ENCODE results near the gene THRB.
"Not testable (repeated sequence)": the region's sequence is repeated elsewhere in the genome, so short reads cannot be mapped to it uniquely, and the experiment has no call there.

The THRB gene

GRCh38 chr3:24447836-24448235 is 46.8 kb downstream of the THRB start:
- no peak for DNase-seq (ENCODE audit: low spot score)

DNA sequence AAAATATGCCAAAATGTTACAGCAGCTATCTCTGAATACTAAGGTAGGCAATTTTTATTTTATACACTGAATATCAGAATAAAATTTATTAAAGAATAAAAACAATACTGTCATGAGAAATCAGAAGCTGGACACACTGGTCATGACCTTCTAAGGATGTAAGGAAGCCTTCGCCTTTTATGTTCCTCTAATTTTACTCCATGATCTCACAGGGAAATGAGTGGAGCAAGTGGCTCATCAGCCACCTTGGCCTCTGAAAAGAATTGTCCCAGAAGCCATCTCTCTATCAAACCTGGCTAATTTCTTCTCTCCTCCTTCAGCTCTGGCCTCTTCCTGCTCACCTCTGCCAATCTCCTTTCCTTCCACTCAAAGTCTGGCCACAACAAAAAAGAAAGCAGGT is 48.6 kb downstream of the THRB start:
- no peak for DNase-seq (ENCODE audit: low spot score)

DNA sequence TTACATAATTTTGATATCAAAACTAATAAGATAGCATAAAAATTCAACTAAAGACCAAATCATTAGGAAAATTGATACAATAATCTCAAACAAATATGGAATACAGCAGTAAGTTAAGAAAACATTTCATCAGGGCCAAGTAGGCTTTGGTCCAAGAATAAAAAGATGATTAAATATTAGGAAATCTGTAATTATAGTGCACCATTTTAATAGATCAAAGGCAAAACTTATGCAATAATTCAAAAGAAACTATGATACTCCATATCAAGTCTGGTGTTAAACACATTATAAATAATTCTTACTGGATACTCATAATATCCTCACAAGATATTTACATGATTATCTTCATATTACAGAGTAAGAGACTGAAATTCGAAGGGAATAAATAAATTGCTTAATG is 51.2 kb downstream of the THRB start:
- DNase-seq (ENCODE audit: low spot score) = no peak

GRCh38 chr3:24440760-24441464 is 53.7 kb downstream of the THRB start:
- no peak for DNase-seq (ENCODE audit: low spot score)

DNA sequence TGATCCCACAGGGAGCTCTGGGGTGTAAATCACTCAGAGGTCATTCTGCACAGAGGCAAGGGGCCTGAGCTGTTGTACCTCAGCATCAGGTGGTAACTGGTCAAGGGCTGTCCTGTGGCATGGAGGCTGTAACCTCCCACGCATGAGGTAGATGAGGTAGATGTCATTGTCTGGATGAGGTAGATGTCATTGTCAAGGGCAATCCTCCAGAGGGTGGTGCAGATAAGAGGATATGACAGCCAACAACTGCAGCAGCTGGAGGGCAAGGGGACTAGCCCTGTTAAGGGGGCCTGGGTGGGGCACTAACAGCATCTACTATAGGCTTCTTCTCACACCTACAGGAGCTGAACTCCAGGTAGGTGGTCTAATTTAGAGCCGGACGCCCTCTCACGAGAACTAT is 55.6 kb downstream of the THRB start:
- no peak for DNase-seq (ENCODE audit: low spot score)

DNA sequence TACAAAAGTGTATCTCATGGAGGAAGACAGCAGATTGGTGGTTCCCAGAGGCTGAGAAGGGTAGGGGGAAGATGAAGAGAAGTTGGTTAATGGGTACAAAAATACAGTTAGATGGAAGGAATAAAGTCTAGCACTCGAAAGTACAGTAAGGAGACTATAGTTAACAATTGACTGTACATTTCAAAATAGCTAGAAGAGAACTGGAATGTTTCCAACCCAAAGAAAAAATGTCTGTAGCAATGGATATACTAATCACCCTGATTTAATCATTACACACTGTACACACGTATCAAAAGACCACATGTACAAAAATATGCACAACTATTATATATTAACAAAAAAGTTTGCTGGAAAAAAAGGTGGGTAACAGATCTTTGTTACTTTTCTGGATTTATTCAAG is 57.3 kb downstream of the THRB start:
- no peak for DNase-seq (ENCODE audit: low spot score)

- no peak for DNase-seq (ENCODE audit: low spot score)
These were observed 59.1 kb downstream of the THRB start for GRCh38 chr3:24435584-24435983.

- DNase-seq (ENCODE audit: low spot score) = no peak
These were observed 60.0 kb downstream of the THRB start for GRCh38 chr3:24434651-24435050.

DNA sequence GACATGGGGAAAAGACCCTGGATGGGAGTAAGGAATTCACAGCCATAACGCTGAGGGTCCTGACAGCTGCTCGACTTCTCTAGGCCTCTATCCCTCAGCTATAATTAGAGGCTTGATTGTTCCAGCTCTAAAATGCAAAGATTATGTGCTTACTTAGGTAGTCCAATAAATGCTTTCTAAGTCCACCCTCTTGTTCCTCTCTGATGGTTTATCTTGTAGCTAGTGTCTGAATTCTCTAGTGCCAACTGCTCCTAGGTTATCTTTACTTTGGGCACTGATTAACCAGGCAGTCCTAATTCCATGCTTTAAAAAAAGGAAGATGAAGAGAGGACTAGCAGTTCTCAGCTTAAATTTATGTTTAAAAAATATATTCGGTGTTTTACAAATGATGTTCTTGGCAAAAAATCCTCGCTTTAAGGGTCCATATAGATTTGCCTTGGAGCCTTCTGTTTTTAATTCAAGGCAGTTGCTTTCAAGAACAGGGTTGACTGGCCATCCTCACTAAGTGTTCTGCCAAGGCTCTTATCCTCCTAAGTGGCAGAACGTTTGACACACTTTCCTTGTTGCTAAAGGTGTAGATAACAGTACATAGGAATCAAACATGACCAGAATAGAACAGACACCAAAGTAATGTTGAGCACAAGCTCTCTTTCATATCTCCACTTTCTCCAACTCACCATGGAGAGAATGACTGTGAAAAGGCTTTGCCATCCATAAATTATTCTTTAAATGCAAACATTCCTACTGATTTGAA is 60.6 kb downstream of the THRB start:
- no peak for DNase-seq (ENCODE audit: low spot score)

DNA sequence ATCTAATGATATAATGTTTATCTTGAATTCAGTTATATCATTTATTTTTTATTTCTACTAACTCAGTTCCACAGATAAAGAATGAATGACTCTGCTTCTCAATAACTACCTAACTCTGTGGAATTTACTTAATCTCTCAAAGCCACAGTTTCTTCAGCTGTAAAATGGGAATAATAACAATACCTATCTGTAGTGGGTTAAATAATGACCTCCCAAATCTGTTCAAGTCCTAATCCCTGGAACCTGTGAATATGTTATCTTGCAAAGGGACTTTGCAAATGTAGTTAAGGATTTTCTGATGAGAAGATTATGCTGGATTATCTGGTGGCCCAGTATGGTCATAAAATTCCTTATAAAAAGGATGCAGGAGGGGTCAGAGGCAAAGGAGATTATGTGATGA is 61.7 kb downstream of the THRB start:
- DNase-seq (ENCODE audit: low spot score) = no peak

- DNase-seq (ENCODE audit: low spot score) = no peak
These were observed 66.2 kb downstream of the THRB start for GRCh38 chr3:24428481-24428880.

DNA sequence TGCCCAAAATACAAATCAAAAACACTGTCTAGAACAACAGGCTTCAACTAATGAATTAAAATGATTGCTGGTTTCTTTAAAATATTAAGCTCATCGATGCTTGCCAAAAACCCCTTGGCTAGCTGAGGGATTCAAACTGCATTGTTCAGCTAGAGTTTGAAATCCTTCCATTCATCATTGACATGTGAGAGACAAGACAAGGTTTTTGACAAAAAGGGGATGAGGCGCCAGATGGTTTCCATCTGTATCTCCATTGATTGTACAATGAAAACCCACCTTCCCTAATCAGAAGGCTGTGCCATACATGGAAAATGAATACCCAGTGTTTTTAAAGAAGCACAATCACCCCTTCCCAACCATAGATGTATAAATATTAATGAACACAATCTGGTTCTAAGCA is 67.8 kb downstream of the THRB start:
- DNase-seq (ENCODE audit: low spot score) = no peak

DNA sequence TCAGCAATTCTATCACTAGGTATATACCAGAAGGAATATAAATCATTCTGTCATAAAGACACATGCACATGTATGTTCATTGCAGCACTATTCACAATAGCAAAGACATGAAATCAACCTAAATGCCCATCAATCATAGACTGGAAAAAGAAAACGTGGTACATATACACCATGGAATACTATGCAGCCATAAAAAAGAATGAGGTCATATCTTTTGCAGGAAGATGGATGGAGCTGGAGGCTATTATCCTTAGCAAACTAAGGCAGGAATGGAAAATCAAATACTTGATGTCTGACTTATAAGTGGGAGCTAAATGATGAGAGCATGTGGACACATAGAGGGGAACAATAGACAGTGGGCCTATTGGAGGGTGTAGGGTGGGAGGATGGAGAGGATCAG is 73.8 kb downstream of the THRB start:
- not testable (repeated sequence) for DNase-seq (ENCODE audit: low spot score)

DNA sequence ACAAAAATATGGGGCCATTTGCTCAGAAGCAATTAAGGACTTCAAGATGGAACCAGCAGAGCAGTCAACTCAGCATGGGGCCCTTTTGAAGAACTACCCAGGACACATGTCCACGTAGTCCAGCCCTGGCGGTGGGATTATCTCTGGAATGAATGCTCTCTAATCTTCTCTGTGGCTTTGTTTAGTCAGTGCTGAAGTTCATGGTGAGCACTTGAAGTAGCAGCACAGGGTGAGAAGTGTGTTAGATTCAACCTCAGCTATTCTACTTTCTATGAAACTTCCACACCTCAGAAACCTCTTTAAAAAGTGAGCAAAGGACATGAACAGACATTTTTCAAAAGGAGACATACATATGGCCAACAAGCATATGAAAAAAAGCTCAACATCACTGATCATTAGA is 74.4 kb downstream of the THRB start:
- DNase-seq (ENCODE audit: low spot score) = no peak

DNA sequence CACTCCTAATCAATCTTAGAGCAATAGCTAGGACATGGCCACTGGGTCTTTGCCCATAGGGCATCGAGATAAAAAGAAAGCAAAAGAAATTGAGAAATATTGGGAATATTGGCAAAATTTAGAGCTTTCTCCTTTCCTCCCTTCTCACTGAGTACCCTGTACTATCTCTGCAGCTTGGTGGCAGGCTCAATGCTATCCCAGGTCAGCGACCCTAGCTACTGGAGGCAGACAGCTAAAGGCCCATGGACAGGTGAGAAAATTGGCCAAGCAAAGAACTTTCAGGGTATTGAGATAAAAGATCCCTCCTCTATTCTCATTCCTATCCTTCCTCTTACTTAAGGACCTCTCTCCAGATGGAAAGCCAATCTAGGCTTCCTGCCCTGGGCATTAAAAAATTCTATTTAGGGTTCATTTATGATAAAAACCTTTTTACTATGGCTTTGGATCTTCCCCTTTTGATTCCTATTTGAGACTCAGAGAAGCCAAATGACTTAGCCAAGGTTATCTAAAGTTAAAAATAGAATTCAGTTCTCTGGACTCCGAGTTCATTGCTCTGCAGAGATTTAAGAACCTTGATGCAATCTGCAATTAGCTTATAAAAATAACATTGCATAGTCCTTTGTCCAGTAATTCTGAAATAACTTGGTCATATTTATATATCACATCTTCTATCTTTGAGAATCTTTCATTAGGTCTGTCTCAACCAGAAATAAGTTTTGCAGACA is 75.4 kb downstream of the THRB start:
- no peak for DNase-seq (ENCODE audit: low spot score)

- no peak for DNase-seq (ENCODE audit: low spot score)
These were observed 76.9 kb downstream of the THRB start for GRCh38 chr3:24417730-24418129.

- DNase-seq (ENCODE audit: low spot score) = no peak
These were observed 78.4 kb downstream of the THRB start for GRCh38 chr3:24416224-24416623.

- DNase-seq (ENCODE audit: low spot score) = no peak
These were observed 78.8 kb downstream of the THRB start for GRCh38 chr3:24415824-24416223.

- not testable (repeated sequence) for DNase-seq (ENCODE audit: low spot score)
These were observed 81.0 kb downstream of the THRB start for GRCh38 chr3:24413662-24414061.

- DNase-seq (ENCODE audit: low spot score) = no peak
These were observed 83.8 kb downstream of the THRB start for GRCh38 chr3:24410860-24411259.

DNA sequence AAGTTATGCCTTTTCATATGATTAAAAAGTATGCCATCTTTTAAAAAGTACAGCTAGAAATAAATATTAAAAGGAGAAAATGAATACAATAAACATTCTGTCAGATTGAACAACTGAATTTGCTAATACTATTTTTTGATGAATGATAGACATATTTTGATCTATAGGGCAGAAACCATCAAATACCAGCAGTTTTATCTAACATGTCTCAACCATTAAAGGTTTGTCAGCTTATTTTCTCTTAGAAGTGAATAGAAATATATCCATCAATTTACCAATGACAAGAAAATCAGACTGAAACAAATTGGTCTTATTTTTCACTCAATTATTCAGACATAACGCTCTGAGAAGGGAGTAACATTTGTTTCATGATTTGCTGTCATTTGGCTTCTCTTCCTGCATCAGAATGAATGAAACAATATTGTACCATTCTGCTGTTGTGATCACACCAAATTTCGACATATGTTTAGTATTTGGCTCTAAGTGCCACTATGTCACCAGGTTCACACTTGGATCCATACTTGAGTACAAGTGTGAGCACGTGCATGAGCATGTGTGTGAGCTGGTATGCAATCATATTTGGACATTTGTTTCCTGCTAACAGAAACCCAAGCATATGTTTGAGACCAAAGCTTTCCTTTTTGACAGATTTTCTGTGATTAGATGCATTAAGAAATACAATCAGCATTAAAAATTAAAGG is 86.5 kb downstream of the THRB start:
- no peak for DNase-seq (ENCODE audit: low spot score)

DNA sequence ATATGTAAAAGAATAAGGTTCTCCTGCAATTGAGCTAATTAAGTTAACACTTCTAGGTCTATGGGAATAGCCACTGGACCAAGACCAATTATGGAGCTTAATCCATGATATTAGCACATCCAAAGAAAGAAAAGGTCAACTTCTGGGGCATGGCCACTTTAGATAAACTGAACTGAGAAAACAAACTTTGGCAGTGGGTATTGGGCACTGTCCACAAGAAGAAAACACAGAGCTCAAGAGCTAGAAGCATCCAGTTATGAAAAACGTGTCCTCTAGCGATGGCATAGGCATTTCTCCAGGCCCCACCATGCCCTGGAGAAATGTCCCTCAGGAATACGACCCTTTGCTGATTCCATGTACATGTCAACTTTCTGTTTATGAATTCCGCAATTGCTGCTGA is 87.8 kb downstream of the THRB start:
- no peak for DNase-seq (ENCODE audit: low spot score)

- DNase-seq (ENCODE audit: low spot score) = no peak
These were observed 89.6 kb downstream of the THRB start for GRCh38 chr3:24405057-24405456.

Data from globus pallidus (tissue), 1 donor.